Measurements from ENCODE around the gene LAMTOR2.

DNA sequence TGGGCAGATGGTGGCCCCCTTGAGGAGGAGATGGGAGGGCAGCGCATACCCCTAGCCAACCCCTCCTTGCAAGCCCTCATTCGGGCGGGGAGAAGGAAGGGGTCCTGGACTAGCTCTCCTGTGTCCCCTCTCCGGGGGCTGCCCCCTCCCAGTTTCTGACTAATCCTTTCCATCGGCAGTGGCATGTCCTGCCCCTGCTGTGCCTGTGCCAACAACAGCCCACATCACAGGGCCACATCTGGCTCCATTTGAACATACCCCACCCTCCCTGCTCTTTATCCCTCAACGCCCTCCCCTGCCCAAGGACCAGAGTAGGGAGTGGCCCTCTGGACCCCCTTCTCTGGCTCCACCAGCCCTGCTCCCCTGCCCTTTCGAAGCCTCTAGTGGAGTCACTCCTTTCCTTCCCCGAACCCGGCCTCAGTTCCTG, 49.0 kb downstream of the LAMTOR2 start:
- TF ChIP-seq, protein P1, sequence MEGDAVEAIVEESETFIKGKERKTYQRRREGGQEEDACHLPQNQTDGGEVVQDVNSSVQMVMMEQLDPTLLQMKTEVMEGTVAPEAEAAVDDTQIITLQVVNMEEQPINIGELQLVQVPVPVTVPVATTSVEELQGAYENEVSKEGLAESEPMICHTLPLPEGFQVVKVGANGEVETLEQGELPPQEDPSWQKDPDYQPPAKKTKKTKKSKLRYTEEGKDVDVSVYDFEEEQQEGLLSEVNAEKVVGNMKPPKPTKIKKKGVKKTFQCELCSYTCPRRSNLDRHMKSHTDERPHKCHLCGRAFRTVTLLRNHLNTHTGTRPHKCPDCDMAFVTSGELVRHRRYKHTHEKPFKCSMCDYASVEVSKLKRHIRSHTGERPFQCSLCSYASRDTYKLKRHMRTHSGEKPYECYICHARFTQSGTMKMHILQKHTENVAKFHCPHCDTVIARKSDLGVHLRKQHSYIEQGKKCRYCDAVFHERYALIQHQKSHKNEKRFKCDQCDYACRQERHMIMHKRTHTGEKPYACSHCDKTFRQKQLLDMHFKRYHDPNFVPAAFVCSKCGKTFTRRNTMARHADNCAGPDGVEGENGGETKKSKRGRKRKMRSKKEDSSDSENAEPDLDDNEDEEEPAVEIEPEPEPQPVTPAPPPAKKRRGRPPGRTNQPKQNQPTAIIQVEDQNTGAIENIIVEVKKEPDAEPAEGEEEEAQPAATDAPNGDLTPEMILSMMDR (IDR thresholded peaks at IDR 0.05): no peak
- TF ChIP-seq POLR2AphosphoS5 (IDR thresholded peaks at IDR 0.05; ENCODE audit: insufficient read depth in 1 of 2, low read depth in 1 of 2) (no peak), POLR2A (IDR thresholded peaks at IDR 0.05) (no peak)
